Measurements from ENCODE around the gene SGCA. TPM values are rescaled to one million over a fixed set of nuclear protein-coding genes. Genes with fewer than 3 reads are reported as not detected.

The SGCA gene
- polyA plus RNA-seq, 1 donor from 2014 or later = 0.43 TPM

DNA sequence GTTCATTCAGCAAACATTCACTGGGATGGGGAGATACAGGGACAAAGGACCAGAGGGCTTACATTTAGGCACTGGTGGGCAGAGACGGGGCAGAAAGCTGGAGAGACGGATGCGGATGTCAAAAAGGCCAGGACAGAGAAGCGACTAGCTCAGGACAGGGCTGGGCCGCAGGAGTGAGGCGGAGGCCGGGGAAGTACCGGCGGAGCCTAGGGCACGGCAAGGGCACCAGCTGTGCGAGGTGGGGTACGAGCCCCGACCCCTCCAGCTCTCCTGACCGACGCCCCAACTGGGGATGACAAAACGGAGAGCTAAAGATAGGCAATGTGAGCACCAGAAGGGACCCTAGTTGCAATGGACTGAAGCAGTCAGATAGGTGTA is 3.9 kb upstream of the SGCA start:
- Histone ChIP-seq H3F3A (ENCODE audit: insufficient read depth, low read length, poor library complexity, severe bottlenecking) (no peaks in the 10 kb centered on the region), H3K4me2 (ENCODE audit: low read length) (no peak overlapping the region), H3K36me3 (ENCODE audit: insufficient read depth, low read length) (no peaks in the 10 kb centered on the region), H4K20me1 (ENCODE audit: insufficient read depth) (no peaks in the 10 kb centered on the region), H3K4me3 (ENCODE audit: low read length) (peak overlapping the region; percentile 65), H3K79me2 (replicated peaks; ENCODE audit: insufficient read depth, low read length) (no peaks in the 10 kb centered on the region), H3K27me3 (ENCODE audit: insufficient read depth, low read depth, low read length) (no peaks in the 10 kb centered on the region), H3K9me2 (ENCODE audit: insufficient read depth, low read length) (no peaks in the 10 kb centered on the region), H3K9me3 (ENCODE audit: low read length) (no peaks in the 10 kb centered on the region), H2AFZ (ENCODE audit: low read depth, low read length) (peak overlapping the region; percentile 62), H3K27ac (ENCODE audit: low read length) (peak overlapping the region; percentile 94), H3K9ac (ENCODE audit: low read length) (peak overlapping the region; percentile 79)
- TF ChIP-seq TAF1 (IDR thresholded peaks at IDR 0.05; ENCODE audit: low read depth) (no peak), SMC3 (conservative IDR thresholded peaks at IDR 0.05; ENCODE audit: poor library complexity) (no peak), RAD21 (conservative IDR thresholded peaks at IDR 0.05) (no peak), EZH2 (IDR thresholded peaks at IDR 0.05; ENCODE audit: borderline replicate concordance, insufficient read depth, low read length, poor library complexity, severe bottlenecking) (no peak), MXI1 (conservative IDR thresholded peaks at IDR 0.05; ENCODE audit: poor library complexity, severe bottlenecking) (no peak), POLR2AphosphoS5 (IDR thresholded peaks at IDR 0.05) (no peak), EP300 (conservative IDR thresholded peaks at IDR 0.05; ENCODE audit: poor library complexity, severe bottlenecking) (no peak)
- TF ChIP-seq, protein P1, sequence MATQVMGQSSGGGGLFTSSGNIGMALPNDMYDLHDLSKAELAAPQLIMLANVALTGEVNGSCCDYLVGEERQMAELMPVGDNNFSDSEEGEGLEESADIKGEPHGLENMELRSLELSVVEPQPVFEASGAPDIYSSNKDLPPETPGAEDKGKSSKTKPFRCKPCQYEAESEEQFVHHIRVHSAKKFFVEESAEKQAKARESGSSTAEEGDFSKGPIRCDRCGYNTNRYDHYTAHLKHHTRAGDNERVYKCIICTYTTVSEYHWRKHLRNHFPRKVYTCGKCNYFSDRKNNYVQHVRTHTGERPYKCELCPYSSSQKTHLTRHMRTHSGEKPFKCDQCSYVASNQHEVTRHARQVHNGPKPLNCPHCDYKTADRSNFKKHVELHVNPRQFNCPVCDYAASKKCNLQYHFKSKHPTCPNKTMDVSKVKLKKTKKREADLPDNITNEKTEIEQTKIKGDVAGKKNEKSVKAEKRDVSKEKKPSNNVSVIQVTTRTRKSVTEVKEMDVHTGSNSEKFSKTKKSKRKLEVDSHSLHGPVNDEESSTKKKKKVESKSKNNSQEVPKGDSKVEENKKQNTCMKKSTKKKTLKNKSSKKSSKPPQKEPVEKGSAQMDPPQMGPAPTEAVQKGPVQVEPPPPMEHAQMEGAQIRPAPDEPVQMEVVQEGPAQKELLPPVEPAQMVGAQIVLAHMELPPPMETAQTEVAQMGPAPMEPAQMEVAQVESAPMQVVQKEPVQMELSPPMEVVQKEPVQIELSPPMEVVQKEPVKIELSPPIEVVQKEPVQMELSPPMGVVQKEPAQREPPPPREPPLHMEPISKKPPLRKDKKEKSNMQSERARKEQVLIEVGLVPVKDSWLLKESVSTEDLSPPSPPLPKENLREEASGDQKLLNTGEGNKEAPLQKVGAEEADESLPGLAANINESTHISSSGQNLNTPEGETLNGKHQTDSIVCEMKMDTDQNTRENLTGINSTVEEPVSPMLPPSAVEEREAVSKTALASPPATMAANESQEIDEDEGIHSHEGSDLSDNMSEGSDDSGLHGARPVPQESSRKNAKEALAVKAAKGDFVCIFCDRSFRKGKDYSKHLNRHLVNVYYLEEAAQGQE (IDR thresholded peaks at IDR 0.05; ENCODE audit: borderline replicate concordance) = no peak
- TF ChIP-seq, protein P2, sequence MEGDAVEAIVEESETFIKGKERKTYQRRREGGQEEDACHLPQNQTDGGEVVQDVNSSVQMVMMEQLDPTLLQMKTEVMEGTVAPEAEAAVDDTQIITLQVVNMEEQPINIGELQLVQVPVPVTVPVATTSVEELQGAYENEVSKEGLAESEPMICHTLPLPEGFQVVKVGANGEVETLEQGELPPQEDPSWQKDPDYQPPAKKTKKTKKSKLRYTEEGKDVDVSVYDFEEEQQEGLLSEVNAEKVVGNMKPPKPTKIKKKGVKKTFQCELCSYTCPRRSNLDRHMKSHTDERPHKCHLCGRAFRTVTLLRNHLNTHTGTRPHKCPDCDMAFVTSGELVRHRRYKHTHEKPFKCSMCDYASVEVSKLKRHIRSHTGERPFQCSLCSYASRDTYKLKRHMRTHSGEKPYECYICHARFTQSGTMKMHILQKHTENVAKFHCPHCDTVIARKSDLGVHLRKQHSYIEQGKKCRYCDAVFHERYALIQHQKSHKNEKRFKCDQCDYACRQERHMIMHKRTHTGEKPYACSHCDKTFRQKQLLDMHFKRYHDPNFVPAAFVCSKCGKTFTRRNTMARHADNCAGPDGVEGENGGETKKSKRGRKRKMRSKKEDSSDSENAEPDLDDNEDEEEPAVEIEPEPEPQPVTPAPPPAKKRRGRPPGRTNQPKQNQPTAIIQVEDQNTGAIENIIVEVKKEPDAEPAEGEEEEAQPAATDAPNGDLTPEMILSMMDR (IDR thresholded peaks at IDR 0.05; ENCODE audit: poor library complexity, severe bottlenecking) = no peak

DNA sequence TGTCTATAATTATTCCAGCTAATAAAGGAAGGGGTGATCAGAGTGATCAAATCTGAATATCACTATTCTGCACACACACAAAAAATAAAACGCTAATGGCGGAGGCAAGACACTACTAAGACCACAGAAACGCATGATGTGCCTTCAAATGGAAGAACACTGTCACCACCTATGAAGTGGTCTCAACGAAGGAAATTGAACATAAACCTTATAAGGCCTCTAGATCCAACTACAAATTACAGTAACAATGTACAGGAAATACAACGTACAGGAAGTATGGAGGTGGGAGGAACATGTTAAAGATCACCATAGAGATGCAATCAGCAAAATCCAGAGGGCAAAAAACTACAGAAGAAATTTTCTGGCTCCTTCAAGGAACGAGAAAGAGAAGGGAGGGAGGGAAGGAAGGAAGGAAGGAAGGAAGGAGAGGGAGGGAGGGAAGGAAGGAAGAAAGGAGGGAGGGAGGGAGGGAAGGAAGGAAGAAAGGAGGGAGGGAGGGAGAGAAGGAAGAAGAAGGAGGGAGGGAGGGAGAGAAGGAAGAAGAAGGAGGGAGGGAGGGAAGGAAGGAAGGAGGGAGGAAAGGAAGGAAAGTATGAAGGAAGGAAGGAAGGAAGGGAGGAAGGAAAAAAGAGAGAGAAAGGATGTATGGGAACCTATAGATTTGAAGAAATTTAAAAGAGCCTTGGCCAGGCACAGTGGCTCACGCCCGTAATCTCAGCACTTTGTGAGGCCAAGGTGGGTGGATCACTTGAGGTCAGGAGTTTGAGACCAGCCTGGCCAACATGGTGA is 3.1 kb upstream of the SGCA start:
- H3K27me3 ChIP-seq (ENCODE audit: insufficient read depth, low read depth, low read length) = no peaks in the 10 kb centered on the region
- peak overlapping the region; percentile 94 for H3K27ac ChIP-seq (ENCODE audit: low read length)
- H3K9me3 ChIP-seq (ENCODE audit: low read length) = no peaks in the 10 kb centered on the region
- TF ChIP-seq RAD21 (conservative IDR thresholded peaks at IDR 0.05) (no peak), TAF1 (IDR thresholded peaks at IDR 0.05; ENCODE audit: low read depth) (no peak), POLR2AphosphoS5 (IDR thresholded peaks at IDR 0.05) (no peak), EP300 (conservative IDR thresholded peaks at IDR 0.05; ENCODE audit: poor library complexity, severe bottlenecking) (no peak), EZH2 (IDR thresholded peaks at IDR 0.05; ENCODE audit: borderline replicate concordance, insufficient read depth, low read length, poor library complexity, severe bottlenecking) (no peak), SMC3 (conservative IDR thresholded peaks at IDR 0.05; ENCODE audit: poor library complexity) (no peak), MXI1 (conservative IDR thresholded peaks at IDR 0.05; ENCODE audit: poor library complexity, severe bottlenecking) (no peak)
- TF ChIP-seq, protein P1 (IDR thresholded peaks at IDR 0.05; ENCODE audit: borderline replicate concordance) = no peak
- TF ChIP-seq, protein P2 (IDR thresholded peaks at IDR 0.05; ENCODE audit: poor library complexity, severe bottlenecking) = no peak
- H3K79me2 ChIP-seq (replicated peaks; ENCODE audit: insufficient read depth, low read length) = no peaks in the 10 kb centered on the region
- H3K4me3 ChIP-seq (ENCODE audit: low read length) = no peak overlapping the region
- no peaks in the 10 kb centered on the region for H3F3A ChIP-seq (ENCODE audit: insufficient read depth, low read length, poor library complexity, severe bottlenecking)
- no peaks in the 10 kb centered on the region for H4K20me1 ChIP-seq (ENCODE audit: insufficient read depth)
- no peaks in the 10 kb centered on the region for H3K36me3 ChIP-seq (ENCODE audit: insufficient read depth, low read length)
- H2AFZ ChIP-seq (ENCODE audit: low read depth, low read length) = no peak overlapping the region
- no peak overlapping the region for H3K9ac ChIP-seq (ENCODE audit: low read length)
- H3K9me2 ChIP-seq (ENCODE audit: insufficient read depth, low read length) = no peaks in the 10 kb centered on the region
- no peak overlapping the region for H3K4me2 ChIP-seq (ENCODE audit: low read length)
